Right lobe of liver (tissue), 4 donors: ENCODE results near the gene SPRR2F.

ENCODE experiments used
- CTCF ChIP-seq, 4 donors: fragments of 200-600 bp in 3 of 4; fragments of 450-650 bp in 1 of 4; IDR thresholded peaks; one replicate each; pipeline versions ENCODE4 v1.5.1 to v1.8.0; 2016 to 2022; ENCODE audit warnings: antibody characterized with exemption in 4 of 4, mild to moderate bottlenecking in 2 of 4
- POLR2A ChIP-seq: fragments of 450-650 bp; IDR thresholded peaks from one replicate; pipeline ENCODE4 v1.6.1; 2017; ENCODE audit warnings: antibody characterized with exemption, mild to moderate bottlenecking
- donor health status: DM: no; HTN: no; CAD: no.
- donor health status: DM: no; HTN: no; CAD: no.
- donor health status: DM: no; HTN: yes; CAD: no.

DNA sequence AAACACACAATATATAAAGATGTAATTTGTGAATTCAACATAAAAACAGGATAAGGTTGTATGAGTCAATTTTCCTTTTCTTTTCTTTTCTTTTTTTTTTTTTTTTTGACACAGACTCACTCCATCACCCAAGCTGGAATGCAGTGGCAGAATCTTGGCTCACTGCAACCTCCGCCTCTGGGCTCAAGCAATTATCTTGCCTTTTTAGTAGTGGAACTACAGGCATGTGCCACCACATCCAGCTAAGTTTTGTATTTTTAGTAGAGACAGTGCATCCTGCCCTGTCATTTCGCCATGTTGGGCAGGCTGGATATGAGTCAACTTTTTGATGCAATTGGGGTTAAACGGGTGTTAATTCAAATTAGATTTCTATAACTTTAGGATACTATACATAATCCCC is 31.6 kb downstream of the SPRR2F start:
- TF ChIP-seq CTCF (IDR thresholded peaks at IDR 0.05), result no peak
- no peak for TF ChIP-seq POLR2A
